ENCODE measurements around the gene TNP2.
A peak's percentile ranks its signal among the peaks of the same experiment; 100 is the strongest.

Gene TNP2

GRCh38 chr16:11268921-11269375 lies at the start of gene TNP2:
TNP2 (minus strand) TSS chr16:11269325; CDS start chr16:11269262, 63 bp downstream.
- DNase-seq, result no peak

DNA sequence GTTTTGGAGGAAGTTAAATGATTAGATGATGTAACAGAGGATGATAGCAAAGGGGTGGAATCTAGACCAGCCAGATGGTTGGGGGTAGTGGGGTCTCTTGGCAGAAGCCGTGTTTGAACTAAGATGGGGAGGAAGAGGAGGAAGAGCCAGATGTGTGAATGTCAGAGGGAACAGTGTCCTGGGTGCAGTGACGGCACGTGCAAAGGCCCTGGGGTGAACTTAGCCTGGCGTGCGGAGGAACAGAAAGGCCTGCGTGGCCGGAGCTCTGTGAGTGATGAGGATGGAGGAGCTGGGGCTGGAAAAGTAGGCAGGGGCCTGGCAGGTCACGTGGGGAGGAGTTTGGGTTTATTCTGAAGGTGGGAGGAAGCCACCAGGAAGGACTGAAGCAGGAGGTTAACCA lies 49.7 kb upstream of the TNP2 start:
- no peak for DNase-seq

DNA sequence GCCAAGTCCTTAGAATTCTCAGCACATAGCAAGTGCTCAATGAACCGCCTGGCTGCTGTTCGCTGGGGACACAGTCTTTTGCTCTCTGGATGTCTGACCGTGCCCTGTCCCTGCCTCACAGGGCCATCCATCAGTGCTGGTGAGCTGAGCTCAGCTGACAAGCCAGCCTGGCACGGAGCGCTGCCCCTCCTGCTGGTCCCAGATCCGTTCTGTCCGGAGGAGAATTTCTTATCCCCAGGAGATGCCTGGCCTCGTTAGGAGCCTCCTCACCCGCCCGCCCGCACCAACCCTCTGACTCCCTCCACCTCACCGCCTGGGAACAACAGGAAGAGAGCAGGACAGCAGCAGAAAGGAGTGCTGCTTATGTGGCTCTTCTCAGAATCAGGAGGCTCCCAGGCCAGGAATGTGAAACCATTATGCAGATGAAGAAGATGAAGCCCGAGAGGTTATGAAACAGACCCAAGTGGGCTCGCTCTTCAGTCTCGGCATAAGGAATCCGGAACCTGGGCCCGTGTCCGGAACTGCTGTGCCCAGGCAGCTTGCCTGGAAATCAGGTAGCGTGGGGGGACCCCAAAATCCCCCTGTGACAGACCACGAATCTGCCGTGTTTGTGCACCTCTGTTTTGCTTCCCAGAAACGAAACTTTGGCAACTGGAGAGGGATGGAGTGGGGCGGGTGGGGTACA lies 47.3 kb upstream of the TNP2 start:
- DNase-seq, result no peak

DNA sequence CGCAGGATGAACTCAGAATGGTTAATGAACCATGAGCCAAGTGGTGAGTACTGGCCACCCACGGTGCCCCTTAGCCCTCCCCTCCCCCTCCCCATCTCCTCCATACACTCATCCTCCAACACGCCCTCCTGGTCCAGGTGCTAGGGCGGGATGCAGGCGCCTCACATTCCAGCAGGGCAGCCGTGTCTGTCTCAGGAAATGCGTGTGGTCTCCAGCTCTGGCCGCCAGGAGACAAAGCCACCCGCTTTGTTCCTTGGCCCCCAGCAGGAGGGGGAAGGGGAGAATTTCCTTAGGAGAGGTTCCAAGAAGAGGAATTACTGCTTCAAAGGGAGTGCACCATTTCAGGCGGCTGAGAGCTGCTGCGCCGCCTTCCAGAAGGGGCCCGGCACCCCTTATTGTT lies 46.4 kb upstream of the TNP2 start:
- no peak for DNase-seq

DNA sequence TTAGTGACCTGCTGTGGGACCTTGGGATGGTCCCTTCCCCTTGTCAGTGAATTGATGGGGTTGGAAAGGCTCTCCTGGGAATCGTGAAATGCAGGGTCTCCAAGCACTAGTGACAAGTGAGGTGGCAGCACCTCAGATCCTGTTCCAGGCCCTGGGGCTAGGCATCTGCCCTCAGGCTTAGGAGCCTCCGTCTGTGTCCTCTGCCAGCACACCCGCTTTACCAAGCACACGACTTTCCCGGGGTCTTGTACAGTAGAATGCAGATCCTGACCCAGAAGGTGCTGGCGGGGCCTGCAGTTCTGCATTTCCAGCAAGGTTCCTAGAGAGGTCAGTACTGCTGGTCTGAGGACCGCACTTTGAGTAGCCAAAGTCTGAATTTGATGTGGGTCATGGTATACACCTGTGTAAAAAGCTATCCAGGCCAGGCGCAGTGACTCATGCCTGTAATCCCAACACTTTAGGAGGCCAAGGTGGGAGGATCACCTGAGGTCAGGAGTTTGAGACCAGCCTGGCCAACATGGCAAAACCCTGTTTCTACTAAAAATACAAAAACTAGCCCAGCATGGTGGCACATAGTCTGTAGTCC lies 45.3 kb upstream of the TNP2 start:
- DNase-seq, result no peak

DNA sequence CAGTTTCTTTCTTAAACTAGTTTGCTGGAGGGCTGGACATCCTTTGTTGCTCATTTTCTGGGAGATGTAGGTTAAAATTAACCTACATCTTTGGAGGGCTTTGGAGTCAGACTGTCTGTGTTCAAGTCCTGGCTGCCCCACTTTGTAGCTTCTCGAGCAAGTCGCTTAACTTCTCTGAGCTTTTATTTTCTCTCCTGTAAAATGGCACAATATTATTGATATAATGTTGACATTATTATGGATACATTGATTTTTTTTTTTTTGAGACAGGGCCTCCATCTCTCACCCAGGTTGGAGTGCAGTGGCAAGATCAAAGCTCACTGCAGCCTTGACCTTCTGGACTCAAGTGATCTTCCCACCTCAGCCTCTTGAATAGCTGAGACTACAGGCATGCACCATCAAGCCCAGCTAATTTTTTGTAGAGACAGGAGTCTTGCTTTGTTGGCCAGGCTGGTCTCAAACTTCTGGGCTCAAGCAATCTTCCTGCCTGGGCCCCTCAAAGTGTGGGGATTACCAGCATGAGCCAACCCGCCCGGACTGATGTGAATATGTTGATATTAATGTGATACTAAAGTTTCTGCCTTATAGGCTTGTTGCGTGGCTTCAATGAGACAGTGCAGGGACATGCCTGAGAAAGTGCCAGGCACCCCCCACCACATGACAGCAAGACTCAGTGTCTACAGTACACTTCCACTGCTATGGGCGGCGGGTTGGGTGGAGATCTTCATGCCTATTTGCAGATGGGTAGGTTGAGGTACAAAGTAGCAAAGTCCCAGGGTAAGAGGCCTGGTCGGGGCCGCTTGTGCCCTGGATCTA lies 44.6 kb upstream of the TNP2 start:
- DNase-seq, result no peak

- no peak for DNase-seq
These were observed 43.8 kb upstream of the TNP2 start for GRCh38 chr16:11312718-11313492.

DNA sequence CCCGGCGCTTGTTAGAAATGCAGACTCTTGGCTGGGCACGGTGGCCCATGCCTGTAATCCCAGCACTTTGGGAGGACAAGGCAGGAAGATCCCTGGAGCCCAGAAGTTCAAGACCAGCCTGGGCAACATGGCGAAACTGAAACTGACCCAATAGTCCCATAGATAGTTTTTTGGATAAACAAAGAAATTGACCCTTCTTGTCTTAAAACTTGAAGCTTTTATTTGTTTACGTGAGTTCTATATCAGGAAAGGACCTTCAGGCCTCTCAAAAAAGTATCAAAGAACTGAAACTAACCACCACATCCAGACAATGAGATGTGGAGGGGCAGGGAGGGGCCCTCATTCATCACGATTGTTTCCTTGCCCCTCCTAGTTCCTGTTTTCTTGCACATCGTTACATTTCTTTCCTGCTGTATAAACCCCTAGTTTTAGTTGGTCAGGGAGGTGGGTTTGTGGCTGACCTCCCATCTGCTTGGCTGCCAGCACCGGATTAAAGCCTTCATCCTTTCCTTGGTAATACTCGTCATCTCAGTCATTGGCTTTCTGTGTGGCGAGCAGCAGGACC lies 42.0 kb upstream of the TNP2 start:
- DNase-seq, result no peak

GRCh38 chr16:11310634-11310977 lies 41.5 kb upstream of the TNP2 start:
- no peak for DNase-seq

- DNase-seq, result no peak
These were observed 40.9 kb upstream of the TNP2 start for GRCh38 chr16:11309895-11310633.

DNA sequence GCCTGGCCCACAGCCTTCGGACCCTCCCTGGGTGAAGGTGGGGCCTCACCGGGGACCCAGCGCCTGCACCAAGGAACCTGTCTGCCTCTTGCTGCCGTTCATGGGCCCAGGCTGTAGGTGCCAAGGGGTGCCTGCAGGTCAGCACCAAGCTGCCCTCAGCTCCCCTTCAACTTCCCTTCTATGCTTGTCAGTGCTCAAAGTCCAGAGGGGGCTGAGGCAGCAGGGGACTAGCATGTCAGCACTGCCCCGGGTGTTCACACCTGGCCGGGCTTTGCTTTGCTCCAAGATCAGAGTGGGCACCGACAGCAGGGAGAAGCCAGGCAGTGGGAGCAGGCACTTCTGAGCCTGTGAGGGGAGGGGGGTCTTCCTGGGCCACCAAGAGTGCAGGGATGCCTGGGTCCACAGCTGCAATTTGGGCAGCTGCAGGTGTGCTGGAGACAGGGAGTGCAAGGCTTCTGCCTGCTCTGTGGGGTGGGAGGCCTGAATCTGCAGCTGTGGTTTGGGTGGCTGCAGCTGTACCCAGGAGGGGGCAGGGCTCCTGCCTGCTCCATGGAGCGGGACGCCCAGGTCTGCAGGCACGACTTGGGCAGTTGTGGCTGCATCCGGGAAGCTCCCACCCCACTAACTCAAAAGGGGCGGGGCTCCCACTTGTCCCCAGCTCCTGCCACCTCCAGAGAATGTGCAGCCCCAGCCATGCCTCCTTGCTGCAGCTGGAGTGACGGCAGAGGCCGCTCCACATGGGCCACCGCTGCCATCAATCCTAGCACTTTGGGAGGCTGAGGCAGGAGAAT lies 39.6 kb upstream of the TNP2 start:
- DNase-seq, result peak; percentile 32 to 48

DNA sequence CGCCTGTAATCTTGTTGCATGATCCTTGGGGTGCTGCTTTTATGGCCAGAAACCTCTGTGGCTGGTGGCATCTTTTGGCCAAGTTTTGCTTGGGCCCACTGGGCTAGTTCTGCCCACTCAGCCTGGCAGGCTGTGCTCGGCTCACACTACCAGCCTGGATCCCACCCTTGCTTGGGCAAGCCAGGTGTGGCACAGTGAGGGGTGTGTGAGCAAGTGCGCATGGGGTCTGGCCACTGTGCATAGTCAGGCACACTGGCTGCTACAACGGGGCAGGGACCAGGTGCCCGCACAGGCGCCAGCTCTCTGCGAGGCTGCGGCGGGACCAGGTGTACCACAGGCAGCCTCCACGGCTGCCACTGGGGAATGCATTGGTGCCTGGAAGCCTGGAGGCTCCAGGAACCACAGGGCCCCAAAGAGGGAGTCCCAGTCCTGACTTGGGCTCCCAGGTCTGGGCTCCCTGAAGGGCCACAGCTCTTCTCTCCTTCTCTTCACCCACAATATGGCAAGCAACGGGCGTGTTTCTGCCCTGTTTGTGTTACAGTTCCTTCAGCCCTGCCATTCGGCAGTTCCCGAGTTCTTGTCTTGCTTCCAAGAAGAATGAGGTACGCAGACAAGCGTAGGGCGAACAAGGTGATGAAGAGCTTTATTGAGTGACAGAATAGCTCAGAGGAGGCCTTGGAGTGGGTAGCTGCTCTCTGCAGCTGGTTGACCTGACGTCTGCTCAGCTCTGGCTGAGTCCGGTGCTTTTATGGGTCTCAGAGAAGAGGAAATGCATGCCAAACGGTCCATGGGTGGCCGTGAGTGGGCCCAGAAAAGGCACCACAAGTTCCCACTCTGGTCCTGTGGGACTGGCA lies 38.7 kb upstream of the TNP2 start:
- no peak for DNase-seq

GRCh38 chr16:11306997-11307638 lies 38.0 kb upstream of the TNP2 start:
- no peak for DNase-seq

DNA sequence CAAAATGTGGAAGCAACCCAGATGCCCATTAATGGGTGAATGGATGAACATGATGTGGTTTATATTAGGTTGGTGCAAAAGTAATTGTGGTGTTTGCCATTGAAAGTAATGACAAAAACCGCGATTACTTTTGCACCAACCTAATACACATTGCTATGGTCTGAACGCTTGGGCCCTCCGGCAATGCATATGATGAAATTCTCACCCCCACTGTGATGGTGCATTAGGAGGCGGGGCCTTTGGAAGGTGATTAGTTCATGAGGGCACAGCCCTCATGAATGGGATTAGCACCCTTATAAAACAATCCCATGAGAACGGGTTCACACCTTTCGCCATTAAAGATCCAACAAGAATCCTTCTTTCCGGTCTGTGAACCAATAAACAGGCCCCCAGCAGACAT lies 37.3 kb upstream of the TNP2 start:
- DNase-seq, result no peak

GRCh38 chr16:11303405-11304138 lies 34.4 kb upstream of the TNP2 start:
- DNase-seq, result peak; percentile 66 to 75

- peak; percentile 49 to 77 for DNase-seq
These were observed 33.9 kb upstream of the TNP2 start for GRCh38 chr16:11302977-11303376.

GRCh38 chr16:11301645-11302501 lies 32.7 kb upstream of the TNP2 start:
- DNase-seq, result no peak

DNA sequence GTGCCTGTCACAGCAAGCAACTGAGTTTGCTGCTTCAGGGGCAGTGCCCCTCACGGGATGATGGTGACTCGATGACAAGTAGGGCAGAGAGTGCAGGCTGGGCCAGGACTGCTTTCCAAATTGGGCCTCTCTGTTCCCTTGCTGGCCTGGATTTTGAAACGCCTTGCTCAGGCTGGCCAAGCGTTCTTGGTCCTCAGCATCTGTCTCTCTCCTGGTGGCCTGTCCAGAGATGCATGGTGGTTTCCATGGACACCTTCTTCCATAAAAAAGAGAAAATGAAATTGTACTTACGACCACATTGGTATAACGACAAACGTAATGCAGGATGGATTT lies 31.4 kb upstream of the TNP2 start:
- no peak for DNase-seq

Measured in SHP77 (cell line).